ENCODE results near the gene AMN.
"Not testable (repeated sequence)": the region's sequence is repeated elsewhere in the genome, so short reads cannot be mapped to it uniquely, and the experiment has no call there.

AMN gene

GRCh38 chr14:102911991-102912761 is 10.3 kb upstream of the AMN start:
- no peak for DNase-seq (ENCODE audit: low read depth in 3 of 3)

GRCh38 chr14:102913341-102914211 is 8.9 kb upstream of the AMN start:
- no peak for DNase-seq (ENCODE audit: low read depth in 3 of 3)

DNA sequence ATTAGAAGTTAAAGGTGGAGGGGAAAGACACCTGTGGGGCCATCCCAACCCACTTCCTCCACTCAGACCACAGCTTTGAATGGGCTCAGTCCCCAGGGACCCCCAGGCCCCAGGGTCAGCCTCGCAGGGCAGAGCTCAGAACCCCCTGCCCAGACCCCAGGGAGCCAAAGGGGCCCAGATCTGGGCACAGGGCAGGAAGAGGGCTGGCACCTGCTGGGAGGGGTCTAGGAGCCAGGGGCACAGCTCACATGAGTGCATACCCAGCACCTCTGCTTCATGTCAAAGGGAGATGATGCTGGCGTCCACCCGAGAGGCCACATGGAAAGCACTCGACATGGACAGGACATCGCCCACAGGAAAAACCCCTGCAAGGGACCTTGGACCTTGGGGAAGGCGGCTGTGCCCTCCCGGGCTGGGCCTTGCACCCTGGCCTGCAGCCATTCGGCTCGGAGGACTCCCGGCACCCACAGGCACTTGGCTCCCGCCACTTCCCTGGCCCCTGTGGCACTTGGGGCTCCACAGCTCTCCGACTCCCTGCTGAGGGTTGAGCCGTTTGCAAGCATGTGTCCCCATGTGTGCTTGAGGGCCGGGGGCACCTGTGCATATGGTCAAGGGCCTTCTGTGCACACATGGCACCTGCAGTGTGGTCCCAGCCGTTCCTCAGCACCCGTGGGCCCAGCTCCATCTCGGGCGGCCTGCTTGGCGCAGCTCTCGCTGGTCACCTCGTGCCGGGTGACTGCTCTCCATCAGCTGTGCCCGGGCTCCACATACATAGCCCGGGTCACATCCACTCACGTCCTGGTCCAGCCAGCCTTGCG is 7.8 kb upstream of the AMN start:
- no peak for DNase-seq (ENCODE audit: low read depth in 3 of 3)

GRCh38 chr14:102915292-102916110 is 7.0 kb upstream of the AMN start:
- DNase-seq (ENCODE audit: low read depth in 3 of 3): no peak

DNA sequence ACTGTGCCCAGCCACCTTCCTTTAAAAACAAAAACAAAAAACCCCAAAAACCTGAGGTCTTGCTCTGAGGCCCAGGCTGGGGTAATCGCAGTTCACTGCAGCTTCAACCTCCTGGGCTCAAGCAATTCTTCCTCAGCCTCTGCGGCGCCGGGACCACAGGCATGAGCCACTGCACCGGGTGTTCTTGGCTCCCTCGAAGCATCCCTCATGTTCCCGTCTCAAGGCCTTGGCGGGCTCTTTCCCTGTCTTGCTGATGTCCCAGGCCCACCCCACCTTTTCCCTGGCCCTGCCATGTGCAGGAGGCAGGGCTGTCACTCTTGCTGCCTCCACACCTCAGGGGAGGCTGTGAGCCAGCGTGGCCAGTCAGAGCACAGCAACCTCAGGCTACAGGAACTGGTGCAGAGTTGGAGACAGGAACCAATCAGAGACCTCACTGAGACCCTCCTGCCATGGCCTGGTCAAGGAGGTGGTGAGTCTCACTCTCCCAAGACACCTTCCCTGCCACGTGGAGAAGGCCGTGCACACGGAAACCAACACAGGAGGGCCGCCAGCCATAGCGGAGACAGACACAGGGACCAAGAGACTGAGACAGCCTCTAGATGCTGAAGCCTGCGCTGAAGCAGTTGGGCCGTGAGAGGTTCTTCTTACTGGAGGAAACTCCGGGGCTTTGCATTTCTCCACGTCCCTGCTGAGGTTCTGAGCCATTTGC is 6.0 kb upstream of the AMN start:
- no peak for DNase-seq (ENCODE audit: low read depth in 3 of 3)

DNA sequence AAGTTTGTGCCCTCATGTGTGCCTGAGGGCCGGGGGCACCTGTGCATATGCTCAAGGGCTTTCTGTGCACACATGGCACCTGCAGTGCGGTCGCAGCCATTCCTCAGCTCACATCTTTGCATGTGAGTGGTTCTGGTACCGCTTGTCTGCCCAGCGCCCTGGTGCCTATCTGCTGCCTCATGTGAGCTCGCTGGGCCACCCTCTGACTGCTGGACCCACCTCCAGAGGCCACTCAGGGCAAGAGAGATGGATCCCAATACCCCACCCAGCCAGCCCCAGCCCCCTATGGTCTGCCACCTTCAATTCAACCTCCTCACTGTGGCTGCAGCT is 5.4 kb upstream of the AMN start:
- no peak for DNase-seq (ENCODE audit: low read depth in 3 of 3)

- DNase-seq (ENCODE audit: low read depth in 3 of 3): peak in 2 of 3 experiments; percentile 21 to 52
Measured at GRCh38 chr14:102917469-102918211, 4.8 kb upstream of the AMN start.

DNA sequence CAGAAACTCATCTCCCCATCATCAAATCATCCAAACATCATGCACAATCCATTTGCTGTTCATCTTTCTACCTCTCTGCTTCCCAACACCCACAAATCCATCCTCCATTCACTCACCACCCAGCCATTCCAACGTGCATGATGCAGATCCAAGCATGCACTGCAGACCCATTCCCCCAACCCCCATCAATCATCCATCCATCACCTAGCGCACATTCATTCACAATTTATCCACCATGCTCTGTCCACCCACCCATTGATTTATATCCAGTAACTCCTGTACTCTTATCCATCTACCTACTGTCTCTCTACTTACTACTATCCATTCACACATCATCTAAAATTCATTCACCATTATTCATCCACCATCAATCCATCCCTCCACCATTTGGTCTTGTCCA is 4.0 kb upstream of the AMN start:
- DNase-seq (ENCODE audit: low read depth in 3 of 3): no peak

DNA sequence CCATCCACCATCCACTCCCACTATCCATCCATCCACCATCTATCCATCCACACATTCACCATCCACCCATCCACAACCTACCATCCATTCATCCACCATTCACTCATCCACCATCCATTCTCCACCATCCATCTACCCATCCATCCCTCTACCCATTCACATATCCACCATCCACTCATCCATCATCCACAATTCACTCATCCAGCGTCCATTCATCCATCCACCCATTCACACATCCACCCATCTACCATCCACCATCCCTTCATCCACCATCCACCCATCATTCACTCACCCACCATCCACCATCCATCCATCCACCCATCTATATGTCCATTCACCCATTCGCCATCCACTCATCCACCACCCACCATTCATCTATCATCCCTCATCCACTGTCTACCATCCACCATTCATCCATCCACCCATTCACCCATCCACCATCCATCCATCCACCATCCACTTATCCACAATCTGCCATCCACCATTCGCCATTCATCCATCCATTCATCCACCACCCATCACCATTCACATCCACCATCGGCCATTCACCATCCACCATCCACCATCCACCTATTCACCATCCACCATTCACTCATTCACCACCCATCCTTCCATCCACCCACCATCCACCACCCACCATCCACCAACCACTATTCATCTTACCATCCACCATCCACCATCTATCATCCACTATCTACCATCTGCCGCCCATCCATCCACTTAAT is 2.0 kb upstream of the AMN start:
- no peak for DNase-seq (ENCODE audit: low read depth in 3 of 3)

DNA sequence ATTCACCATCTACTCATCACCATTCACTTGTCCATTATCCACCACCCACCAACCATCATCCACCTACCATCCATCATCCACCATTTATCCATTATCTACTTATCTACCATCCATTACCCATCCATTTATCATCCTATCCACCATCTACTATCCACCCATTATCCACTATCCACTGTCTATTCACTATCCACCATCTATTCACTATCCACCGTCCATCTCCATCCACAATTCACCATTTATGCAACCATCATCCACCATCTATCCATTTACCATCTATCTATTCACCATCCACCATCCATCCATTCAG is 1.5 kb upstream of the AMN start:
- no peak for DNase-seq (ENCODE audit: low read depth in 3 of 3)

- DNase-seq (ENCODE audit: low read depth in 3 of 3): no peak
Measured at GRCh38 chr14:102923201-102923924, 900 bp downstream of the AMN start.

DNA sequence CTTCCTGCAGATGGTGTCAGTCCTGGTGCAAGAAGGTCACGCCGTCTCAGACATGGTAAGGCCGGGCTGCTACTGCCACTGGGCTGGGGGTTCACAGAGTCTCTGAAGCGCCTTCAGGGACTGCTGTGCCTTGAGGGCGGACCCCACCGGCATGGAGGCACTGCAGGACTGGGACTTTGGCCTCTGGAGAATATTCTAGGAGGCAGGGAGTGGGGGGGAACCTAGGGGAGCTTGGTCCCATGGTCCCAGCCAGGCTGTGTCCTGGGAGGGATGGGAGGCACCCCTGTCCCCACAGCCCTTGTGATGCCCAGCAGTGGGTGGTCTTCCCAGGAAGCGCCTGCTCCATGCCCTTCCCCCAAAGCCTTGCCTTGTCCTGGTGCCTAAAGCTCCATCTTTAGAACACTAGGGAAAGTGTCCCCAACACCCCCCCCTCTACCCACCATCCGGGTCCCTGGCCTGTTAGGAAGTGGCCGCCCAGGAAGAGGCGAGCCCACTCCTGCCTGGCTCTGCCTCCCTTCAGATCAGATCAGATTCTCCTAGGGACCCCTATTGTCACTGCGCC is 1.5 kb downstream of the AMN start:
- no peak for DNase-seq (ENCODE audit: low read depth in 3 of 3)

- DNase-seq (ENCODE audit: low read depth in 3 of 3): no peak
Measured at GRCh38 chr14:102924632-102925588, 2.4 kb downstream of the AMN start.

GRCh38 chr14:102925646-102926045 is 3.2 kb downstream of the AMN start:
- DNase-seq (ENCODE audit: low read depth in 3 of 3): no peak

DNA sequence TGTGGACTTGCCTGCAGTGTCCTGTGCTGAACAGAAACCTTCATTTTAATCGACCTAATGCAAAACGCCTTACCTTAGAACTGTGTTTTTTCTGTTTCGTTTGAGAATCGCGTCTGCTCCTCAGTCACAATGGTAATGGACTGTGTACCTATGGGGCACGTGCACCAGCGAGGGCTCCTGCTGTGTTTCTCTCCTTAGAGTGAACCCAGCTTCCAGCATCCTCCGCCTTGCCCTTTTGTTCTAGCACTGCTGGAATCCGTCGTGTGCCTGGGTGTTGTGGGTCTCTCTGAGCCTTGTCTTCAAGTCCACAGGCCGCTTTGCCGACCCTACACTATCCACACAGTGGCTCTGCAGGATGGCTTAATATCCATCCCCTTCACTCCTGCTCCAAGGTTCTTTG is 3.6 kb downstream of the AMN start:
- DNase-seq (ENCODE audit: low read depth in 3 of 3): no peak

GRCh38 chr14:102926840-102927239 is 4.4 kb downstream of the AMN start:
- DNase-seq (ENCODE audit: low read depth in 3 of 3): not testable (repeated sequence)

GRCh38 chr14:102927346-102927877 is 4.9 kb downstream of the AMN start:
- DNase-seq (ENCODE audit: low read depth in 3 of 3): no peak

Data from stimulated activated CD4-positive, alpha-beta T cell treated with anti-CD3 and anti-CD28 coated beads, TNF-alpha, amount 100 ng/mL, for 24 hours (primary cell).